Hepatocyte (in vitro differentiated cells): ENCODE results near the gene GCLM. TPM values are rescaled to one million over a fixed set of nuclear protein-coding genes. Genes with fewer than 3 reads are reported as not detected.
A peak's percentile ranks its signal among the peaks of the same experiment; 100 is the strongest.

Source experiments
- DNase-seq: peaks from one replicate; pipeline ENCODE4 v3.0.0-alpha.2; 2016; ENCODE audit warnings: low spot score
- H2AFZ ChIP-seq: fragments of 200-600 bp; sonication (generic); 2 replicates; pipeline ENCODE4 v1.6.0; 2016; ENCODE audit warnings: antibody characterized with exemption, mild to moderate bottlenecking
- H3K27ac ChIP-seq: fragments of 200-600 bp; sonication (generic); 2 replicates; pipeline ENCODE4 v1.5.1; 2016; ENCODE audit warnings: mild to moderate bottlenecking
- H3K27me3 ChIP-seq: fragments of 200-600 bp; sonication (generic); 2 replicates; pipeline ENCODE4 v1.6.1; 2016
- H3K36me3 ChIP-seq: fragments of 200-600 bp; sonication (generic); replicated peaks from 2 replicates; pipeline ENCODE4 v1.5.1; 2016; ENCODE audit warnings: low read depth; ENCODE audit not compliant: insufficient read depth
- H3K4me1 ChIP-seq: fragments of 200-600 bp; sonication (generic); 2 replicates; pipeline ENCODE4 v1.5.1; 2016; ENCODE audit warnings: mild to moderate bottlenecking, moderate library complexity; ENCODE audit not compliant: insufficient read depth
- H3K4me2 ChIP-seq: fragments of 200-600 bp; sonication (generic); 2 replicates; pipeline ENCODE4 v1.6.0; 2016
- H3K4me3 ChIP-seq: fragments of 200-600 bp; sonication (generic); 2 replicates; pipeline ENCODE4 v1.5.1; 2016; ENCODE audit warnings: mild to moderate bottlenecking
- H3K79me2 ChIP-seq: fragments of 200-600 bp; sonication (generic); 2 replicates; pipeline ENCODE4 v1.6.0; 2017; ENCODE audit warnings: mild to moderate bottlenecking
- H3K9me2 ChIP-seq: fragments of 200-600 bp; sonication (generic); replicated peaks from 2 replicates; pipeline ENCODE4 v1.6.0; 2017; ENCODE audit warnings: mild to moderate bottlenecking; ENCODE audit not compliant: insufficient read depth
- H3K9me3 ChIP-seq: fragments of 200-600 bp; sonication (generic); 2 replicates; pipeline ENCODE4 v1.5.1; 2016; ENCODE audit warnings: low read depth, mild to moderate bottlenecking
- H4K20me1 ChIP-seq: fragments of 200-600 bp; sonication (generic); 2 replicates; pipeline ENCODE4 v1.6.0; 2016; ENCODE audit warnings: mild to moderate bottlenecking; ENCODE audit not compliant: insufficient read depth, poor library complexity, severe bottlenecking
- CTCF ChIP-seq: fragments of 200-600 bp; sonication (generic); IDR thresholded peaks from 2 replicates; pipeline ENCODE4 v1.5.1; 2016; ENCODE audit warnings: antibody characterized with exemption, mild to moderate bottlenecking; ENCODE audit not compliant: poor library complexity
- EZH2 ChIP-seq: fragments of 200-600 bp; sonication (generic); IDR thresholded peaks from 2 replicates; pipeline ENCODE4 v1.6.1; 2016; ENCODE audit warnings: antibody characterized with exemption, mild to moderate bottlenecking, borderline replicate concordance
- EZH2phosphoT487 ChIP-seq: fragments of 200-600 bp; sonication (generic); IDR thresholded peaks from one replicate; pipeline ENCODE4 v1.6.1; 2018; ENCODE audit warnings: antibody characterized with exemption, mild to moderate bottlenecking, low read depth, moderate library complexity; ENCODE audit not compliant: unreplicated experiment, severe bottlenecking
- WGBS: methylation state at CpG from one replicate; pipeline ENCODE4 v1.1.6; 2016; ENCODE audit warnings: low lambda C conversion rate; ENCODE audit errors: missing lambda C conversion rate; 5-methylcytosine and 5-hydroxymethylcytosine counted together
- polyA plus RNA-seq: library from polyadenylated mRNA; unstranded; fragments of >200 nt; fragmentation: Nextera tagmentation; extraction: Ambion mirVana; gene quantifications from 2 replicates; pipeline ENCODE4 v1.2.1, GENCODE V29; 2016
- total RNA-seq: library from RNA; depleted of rRNA; stranded (reverse); fragments of >200 nt; gene quantifications from 2 replicates; pipeline ENCODE4 v1.2.3, GENCODE V29; 2014

Gene GCLM
- total and polyA plus RNA-seq, 2 experiments from 2014 or later = 10.7 to 15.3 TPM

- DNase-seq = peak; percentile 93
- under 1% methylated on average over 84 of the region's 94 CpGs for WGBS
Measured at GRCh38 chr1:93846206-93846991, 62.8 kb downstream of the GCLM start.

GRCh38 chr1:93845538-93846205 lies 63.6 kb downstream of the GCLM start:
- peaks cover 19% of the 10 kb centered on the region for H3K4me1 ChIP-seq
- H4K20me1 ChIP-seq = no peaks in the 10 kb centered on the region
- H3K79me2 ChIP-seq = no peaks in the 10 kb centered on the region
- no peaks in the 10 kb centered on the region for H3K9me2 ChIP-seq
- H3K4me3 ChIP-seq = peak overlapping the region; percentile 100
- TF ChIP-seq EZH2phosphoT487 (no peak), EZH2 (no peak), CTCF (no peak)
- no peaks in the 10 kb centered on the region for H3K36me3 ChIP-seq
- DNase-seq = peak; percentile 73
- no peaks in the 10 kb centered on the region for H3K27me3 ChIP-seq
- H3K9me3 ChIP-seq = no peaks in the 10 kb centered on the region
- H2AFZ ChIP-seq = peak overlapping the region; percentile 98
- peak overlapping the region; percentile 95 for H3K27ac ChIP-seq
- peak overlapping the region; percentile 88 for H3K4me2 ChIP-seq
- WGBS = 34% methylated on average over 16 of the region's 16 CpGs

More at GRCh38 chr1:93846206-93846991, 62.8 kb downstream of the GCLM start:
- H3K36me3 ChIP-seq = no peaks in the 10 kb centered on the region
- peak overlapping the region; percentile 100 for H3K4me3 ChIP-seq
- peak overlapping the region; percentile 88 for H3K4me2 ChIP-seq
- no peaks in the 10 kb centered on the region for H4K20me1 ChIP-seq
- H3K9me2 ChIP-seq = no peaks in the 10 kb centered on the region
- peaks cover 19% of the 10 kb centered on the region for H3K4me1 ChIP-seq
- no peaks in the 10 kb centered on the region for H3K27me3 ChIP-seq
- peak overlapping the region; percentile 98 for H2AFZ ChIP-seq
- no peaks in the 10 kb centered on the region for H3K79me2 ChIP-seq
- H3K9me3 ChIP-seq = no peaks in the 10 kb centered on the region
- H3K27ac ChIP-seq = peak overlapping the region; percentile 95
- TF ChIP-seq EZH2 (no peak), CTCF (peak; percentile 26), EZH2phosphoT487 (no peak)

GRCh38 chr1:93844262-93845045 lies 64.8 kb downstream of the GCLM start:
- Histone ChIP-seq H3K9me2 (no peaks in the 10 kb centered on the region), H3K9me3 (no peaks in the 10 kb centered on the region), H3K4me3 (no peak overlapping the region), H3K4me1 (peaks cover 19% of the 10 kb centered on the region), H3K27ac (peak overlapping the region; percentile 95), H3K36me3 (no peaks in the 10 kb centered on the region), H2AFZ (no peak overlapping the region), H3K27me3 (no peaks in the 10 kb centered on the region), H4K20me1 (no peaks in the 10 kb centered on the region), H3K4me2 (peak overlapping the region; percentile 88), H3K79me2 (no peaks in the 10 kb centered on the region)
- no peak for TF ChIP-seq EZH2phosphoT487
- peak; percentile 84 for TF ChIP-seq CTCF
- DNase-seq = peak; percentile 85
- WGBS = 55% methylated on average over 8 of the region's 8 CpGs
